COLO668 (cell line): ENCODE data around the gene CMKLR1.

ENCODE experiments used
- DNase-seq: peaks from one replicate; lab custom pipeline; 2025; ENCODE audit not compliant: unreplicated experiment; lab: John Stamatoyannopoulos, UW

CMKLR1 gene

DNA sequence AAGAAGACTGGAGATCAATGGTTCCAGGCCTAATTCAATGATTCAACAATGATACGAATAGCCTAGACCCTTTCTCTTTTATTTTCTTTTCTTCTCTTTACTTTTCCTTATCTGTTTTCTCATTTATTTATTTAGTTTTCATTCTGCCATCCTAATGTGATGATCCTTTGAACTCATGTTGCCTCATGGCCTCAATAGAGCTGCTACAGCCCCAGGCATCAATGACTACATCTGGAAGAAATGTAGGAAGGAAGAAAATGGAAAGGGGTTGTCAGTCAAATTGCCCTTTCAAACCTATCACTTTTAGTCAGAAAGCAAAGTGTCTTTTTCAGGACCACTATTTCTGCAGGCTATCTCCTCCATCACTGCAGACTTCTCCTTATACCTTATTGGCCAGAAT lies 69.9 kb downstream of the CMKLR1 start:
- DNase-seq = no peak

DNA sequence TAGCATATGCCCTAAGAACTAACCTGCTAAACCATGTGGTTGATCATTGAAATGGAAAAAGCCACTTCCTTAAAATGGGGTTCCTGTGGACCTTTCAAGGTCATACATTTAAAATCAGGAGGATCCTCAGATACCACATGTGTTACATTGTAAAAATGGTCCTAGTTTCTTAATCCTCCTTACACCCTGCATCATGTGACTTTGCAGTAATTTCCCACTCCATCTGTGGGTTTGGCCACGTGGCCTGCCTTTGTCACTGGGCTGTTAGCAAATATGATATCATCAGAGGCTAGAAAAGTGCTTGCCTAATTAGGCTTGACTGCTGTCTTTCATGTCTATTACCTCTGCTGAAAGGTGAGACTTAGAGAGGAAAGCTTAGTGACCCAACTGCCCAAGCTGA lies 70.7 kb downstream of the CMKLR1 start:
- DNase-seq = no peak

DNA sequence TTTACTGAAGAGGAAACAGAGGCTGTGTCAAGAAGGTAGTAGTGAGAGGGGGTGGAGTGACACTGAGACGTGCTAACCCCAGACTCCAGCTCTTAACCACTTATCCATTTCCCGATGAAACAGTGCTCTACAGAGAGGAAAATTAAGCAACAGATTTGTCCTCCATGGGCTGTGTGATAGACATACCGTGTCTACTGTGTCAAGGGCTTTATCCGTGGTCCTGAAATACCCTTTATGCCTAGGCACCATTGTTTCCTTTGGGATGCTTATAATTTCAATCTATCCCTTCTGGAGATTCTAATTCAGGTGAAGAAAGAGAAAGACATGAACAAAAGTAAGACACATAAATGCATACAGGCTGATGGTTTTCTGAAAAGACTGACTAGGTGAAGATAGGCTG lies 71.7 kb downstream of the CMKLR1 start:
- DNase-seq = no peak

DNA sequence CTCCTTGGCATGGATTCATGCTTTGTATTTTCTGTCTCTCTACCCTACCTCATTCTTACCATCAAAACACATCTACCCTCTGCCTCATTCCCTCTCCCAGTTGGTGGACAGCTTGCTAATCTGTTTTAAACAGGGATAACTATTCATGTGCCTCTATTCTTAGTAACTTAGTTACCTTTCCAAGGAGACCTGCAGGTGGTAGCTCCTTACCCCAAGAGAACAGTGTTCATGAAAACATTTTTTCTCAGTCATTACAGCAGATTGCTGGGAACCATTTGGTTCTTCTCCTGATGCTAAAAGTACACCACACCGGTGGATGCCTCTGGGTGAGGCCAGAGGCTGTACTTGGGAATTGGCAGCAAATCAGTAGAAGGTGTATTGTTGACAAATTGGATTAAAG lies 73.0 kb downstream of the CMKLR1 start:
- no peak for DNase-seq

DNA sequence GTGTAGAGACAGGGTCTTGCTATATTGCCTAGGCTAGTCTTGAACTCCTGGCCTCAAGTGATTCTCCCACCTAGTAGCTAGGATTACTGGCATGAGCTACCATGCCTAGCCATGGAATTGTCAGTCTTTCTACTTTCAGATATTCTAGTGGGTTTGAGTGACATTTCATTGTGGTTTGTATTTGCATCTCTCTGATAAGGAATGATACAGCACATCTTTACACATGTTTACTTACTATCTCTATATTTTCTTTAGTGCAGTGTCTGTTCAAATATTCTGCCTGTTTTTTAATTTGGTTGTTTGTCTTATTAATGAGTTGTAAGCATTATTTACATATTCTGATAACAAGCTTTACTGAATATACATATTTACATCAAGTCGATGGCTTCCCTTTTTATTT lies 73.6 kb downstream of the CMKLR1 start:
- no peak for DNase-seq

DNA sequence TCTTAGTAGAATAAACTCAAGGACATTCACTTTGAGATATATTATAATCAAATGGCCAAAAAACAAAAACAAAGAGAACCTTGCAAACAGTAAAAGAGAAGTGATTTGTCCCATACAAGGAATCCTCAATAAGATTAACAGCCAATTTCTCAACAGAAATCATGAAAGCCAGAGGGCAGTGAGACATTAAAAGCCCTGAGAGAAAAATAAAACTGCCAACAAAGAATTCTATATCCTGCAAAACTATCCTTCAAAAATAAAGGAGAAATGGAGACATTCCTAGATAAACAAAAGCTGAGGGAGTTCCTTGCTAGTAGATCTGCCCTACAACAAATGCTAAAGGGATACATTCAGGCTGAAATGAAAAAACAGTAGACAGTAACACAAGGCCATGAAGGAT lies 78.1 kb downstream of the CMKLR1 start:
- DNase-seq = no peak

DNA sequence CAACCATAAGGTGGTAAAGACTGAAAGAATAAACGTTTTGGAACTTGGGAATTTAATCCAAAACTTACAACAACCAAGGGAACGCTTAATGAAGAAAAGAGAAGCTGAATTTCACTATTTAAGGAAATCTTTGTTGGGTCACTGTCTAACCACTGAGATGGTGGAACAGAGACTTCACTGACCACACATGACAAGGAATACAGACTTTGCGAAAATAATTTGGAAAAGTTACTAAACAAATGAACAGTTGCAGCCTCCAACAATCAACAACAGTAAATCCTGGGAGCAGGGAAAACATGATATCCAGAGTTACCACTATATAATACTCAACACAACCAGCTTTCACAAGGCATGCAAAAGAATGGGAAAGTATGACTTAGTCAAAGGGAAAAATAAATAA lies 79.1 kb downstream of the CMKLR1 start:
- no peak for DNase-seq

DNA sequence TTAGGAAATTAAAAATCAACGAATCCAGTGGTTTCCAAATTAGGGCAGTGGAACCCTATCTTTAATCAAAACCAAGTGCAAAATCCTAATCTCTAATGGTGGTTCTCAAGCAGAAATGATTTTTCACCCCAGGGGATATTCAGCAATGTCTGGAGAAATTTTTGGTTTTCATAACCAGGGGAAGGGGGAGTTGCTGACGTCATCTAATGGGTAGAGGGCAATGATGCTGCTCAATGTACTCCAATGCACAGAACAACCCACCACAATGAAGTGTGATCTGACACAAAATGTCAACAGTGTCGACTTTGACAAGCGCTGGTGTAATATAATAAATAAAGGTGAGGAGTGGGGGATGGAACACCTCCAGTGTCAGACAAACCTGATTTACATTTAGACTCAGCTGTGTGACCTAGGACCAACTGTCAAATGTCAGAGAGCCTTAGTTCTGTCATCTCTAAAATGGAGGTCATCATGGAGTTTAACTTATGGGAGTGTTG lies 81.5 kb downstream of the CMKLR1 start:
- no peak for DNase-seq

DNA sequence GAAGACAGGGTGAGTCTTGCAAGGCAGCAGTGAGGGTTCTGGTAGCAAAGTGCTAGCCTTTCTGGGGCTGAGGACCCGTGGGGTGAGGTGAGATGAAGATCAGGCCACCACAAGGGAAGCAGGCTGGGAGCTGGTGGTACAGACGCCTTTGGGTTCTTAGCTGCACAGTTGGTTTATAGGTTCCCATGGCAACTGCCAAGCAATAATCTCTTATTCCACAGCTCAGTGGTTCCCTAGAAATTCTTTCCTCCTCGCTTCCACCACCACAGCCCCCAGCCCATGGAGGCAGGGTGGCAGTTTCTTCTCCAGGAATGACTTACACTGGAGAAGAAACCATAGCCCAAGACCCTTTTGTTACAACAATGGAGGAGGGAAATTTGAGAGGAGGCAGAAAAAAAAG lies 82.1 kb downstream of the CMKLR1 start:
- no peak for DNase-seq

DNA sequence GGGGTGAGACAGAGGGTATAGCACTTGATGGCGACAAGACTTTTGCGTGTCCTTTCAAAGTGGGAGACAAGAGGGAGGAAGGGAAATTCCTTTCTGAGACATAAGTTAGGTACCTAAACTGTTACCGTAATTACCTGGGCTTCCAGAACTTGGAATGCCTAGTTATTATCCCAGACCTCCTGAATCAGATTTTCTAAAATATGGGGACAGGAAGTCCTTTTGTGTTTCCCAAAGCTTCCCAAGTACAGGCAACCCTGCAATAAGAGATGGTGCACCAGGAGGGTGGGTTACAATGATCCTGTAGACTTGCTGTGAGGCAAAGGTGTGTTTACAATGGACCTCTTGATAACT lies 83.9 kb downstream of the CMKLR1 start:
- no peak for DNase-seq

DNA sequence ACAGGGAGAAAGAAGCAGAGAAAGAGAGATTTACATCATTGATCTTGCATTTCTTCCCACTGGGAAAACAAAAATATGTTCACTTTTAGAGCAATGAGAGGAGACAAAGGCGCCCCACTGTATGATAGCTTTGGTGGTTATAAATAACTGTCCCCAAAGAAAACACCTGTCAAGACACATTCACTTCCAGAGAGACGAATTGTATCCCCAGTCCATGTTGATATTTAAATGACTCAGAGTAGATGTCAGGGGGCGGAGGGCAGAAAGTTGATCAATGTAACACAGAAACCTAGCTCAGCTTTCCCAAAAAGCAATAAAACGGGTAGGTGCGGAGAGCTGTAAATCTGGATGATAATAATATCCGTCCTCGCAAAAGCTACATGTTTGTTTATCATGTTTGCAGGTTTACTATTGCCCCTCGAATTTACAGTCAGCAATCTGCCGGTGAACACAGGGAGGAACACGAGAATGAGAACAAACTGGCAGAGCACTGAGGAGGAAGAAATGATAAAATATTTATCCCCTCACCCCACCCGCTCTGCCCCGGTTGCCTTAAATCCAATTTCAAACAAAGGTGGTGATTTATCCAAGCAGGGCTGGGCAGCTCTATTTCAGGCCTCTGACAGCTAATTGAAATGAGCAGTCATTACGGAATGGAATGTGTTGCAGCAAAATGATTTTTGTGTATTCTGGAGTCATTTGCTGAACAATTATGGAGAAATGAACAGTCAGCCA lies 84.4 kb downstream of the CMKLR1 start:
- DNase-seq = no peak

DNA sequence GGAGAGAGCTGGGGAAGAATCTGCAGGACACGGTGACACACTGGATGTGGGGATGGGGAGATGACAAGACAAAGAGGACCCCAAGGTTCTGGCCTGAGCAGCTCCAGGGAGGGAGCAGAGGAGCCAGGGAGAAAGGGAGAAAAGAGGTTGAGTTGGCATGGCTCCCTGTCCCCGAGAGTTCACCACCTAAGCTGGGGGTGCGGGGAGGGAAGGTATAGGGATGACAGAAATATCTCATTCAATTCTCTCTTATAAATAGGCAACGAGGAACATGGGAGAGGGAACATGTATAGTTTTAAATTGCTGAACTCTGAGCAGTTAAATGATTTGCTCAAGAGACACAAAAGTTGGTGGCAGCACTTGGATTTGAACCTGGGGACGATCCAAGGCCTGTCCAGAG lies 85.1 kb downstream of the CMKLR1 start:
- DNase-seq = no peak

DNA sequence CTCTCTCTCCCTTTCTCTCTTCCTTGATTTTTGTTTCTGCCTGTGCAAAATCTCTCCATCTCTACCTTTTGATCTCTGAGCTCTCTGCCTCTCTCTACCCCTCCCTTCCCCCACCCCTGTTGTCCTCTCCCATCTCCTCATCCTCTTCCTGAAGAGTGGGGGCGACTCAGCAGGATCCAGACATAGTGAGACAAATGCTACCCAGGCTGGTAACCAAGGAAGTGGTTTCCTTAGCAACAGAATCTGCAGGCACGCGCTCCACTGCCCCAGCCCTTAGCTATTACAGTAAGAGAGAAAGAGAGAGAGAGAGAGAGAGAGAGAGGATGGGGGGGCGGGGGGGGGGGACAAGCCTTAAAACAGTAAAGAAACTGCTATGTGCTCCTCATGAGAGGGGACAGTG lies 85.6 kb downstream of the CMKLR1 start:
- no peak for DNase-seq

DNA sequence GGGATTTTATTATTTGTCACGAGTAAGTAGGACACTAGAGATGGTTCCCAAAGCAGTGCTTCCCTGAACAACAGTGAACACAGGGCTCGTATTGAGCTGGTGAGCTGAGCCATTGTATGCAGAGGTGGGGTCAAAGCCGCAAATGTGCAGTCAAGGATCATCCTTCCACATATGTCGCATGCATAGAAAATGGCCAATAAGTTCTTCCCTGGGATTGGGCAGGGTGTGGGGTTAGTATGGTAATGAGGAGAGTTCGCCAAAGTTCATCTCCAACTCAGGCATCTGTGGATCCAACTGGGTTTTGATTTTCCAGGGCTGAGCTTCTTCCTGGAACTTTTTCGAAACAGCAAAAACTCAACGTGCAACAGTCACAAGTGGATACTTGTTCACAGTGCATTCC lies 86.6 kb downstream of the CMKLR1 start:
- DNase-seq = no peak

DNA sequence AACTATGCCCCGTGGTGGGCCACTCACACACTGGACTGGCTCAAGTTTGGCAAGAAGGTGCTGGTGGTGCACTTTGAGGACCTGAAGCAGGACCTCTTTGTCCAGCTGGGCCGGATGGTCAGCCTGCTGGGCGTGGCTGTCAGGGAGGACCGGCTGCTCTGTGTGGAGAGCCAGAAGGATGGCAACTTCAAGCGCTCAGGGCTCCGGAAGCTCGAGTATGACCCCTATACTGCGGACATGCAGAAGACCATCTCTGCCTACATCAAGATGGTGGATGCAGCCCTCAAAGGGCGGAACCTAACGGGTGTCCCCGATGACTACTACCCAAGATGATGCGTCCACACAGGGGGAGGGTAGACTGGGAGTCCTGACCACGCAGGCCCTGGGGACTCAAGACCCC lies 91.1 kb downstream of the CMKLR1 start:
- no peak for DNase-seq

DNA sequence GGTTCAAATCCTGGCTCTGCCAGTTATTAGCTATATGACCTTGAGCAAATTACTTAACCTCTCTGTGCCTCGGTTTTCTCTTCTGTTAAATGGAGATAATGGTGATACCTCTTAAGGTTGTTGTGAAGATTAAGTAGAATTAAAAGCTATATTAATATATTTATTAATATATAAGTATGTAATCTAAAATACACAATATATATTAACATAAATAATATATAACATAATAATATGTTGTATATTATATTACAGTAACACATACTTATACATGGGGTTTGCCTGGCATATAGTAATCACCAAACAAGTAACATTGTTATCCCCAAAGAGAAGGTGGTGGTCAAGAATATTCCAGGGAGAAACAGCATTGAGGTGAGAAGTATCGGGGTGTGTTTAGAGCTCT lies 92.0 kb downstream of the CMKLR1 start:
- no peak for DNase-seq

DNA sequence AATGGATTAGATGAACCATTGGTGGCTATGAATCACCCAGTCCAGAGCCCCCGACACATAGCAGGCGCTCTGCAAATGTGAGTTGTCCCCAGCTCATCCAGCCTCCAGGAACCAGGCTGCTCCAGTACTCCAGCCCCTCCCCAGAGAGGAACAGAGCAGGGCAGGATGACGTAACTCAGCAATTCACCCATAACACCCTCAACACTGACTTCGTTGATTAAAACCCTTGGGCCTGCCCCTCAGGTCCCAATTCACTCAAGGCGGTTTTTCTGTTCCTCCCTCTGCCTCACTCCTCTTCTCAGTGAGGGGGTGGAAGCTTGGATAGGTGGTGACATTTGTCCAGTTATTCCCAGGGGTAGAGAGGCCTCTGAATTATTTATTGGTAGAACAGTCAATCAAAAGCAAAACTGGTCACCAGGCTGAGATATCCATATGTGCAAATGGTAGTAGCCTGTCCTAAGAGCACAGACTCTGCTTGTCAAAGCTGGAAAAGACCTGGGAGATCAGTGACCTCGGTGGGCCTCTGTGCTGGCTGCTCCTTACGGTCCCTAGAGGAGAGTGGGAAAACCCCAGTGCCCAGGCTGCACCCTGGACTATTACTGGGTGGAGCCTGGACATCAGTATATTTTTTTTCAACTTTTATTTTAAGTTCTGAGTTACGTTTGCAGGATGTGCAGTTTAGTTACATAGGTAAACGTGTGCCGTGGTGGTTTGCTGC lies 97.0 kb downstream of the CMKLR1 start:
- no peak for DNase-seq

DNA sequence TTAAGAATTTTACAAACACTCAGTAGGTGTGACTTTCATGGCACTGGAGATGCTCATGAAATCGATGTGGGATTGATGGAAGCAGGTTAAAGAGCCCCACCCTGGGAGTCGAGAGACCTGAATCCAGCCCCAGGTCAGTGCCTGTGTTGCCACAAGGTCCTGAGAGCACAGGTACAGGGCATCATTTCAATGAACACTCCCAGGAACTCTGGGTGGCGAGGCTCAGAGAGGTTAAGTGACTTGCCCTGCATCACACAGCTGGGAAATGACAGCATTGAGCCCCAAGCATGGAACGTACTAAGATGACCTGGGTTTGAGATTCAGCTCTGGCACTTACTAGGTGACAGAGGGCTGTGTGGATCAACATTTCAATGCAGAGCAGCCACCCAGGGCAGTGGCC lies 98.2 kb downstream of the CMKLR1 start:
- DNase-seq = no peak

DNA sequence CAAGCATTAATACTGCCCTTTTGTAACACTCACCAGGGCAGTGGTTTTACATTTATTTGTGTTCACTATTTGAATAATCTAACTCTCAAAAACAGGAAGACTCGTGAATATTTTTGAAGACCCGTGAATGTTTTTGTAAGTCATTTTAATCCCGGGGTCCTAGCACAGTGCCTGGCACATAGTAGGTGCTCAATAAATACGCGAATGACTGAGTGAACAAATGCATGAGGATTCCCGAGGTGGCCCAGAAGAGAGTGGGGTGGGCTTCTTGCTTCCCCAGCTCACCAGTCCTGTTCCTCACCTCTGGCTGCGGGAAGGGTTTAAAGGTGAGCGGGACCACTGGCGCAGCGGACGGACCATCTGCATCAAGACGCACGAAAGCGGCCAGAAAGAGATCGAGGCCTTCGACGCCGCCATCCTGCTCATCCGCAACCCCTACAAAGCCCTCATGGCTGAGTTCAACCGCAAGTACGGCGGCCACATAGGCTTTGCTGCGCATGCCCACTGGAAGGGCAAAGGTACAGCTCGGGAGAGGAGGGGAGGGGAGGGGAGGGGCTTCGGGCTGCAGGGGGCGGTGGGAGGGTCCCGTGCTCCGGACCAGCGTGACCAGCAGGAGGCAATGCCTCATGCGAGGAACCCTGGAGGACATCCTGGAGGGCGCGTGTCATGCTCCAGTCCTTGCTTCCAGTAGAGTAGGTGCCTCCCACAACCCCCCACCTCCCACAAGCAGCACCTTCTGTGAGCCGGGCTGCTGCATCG lies 98.9 kb downstream of the CMKLR1 start:
- no peak for DNase-seq

DNA sequence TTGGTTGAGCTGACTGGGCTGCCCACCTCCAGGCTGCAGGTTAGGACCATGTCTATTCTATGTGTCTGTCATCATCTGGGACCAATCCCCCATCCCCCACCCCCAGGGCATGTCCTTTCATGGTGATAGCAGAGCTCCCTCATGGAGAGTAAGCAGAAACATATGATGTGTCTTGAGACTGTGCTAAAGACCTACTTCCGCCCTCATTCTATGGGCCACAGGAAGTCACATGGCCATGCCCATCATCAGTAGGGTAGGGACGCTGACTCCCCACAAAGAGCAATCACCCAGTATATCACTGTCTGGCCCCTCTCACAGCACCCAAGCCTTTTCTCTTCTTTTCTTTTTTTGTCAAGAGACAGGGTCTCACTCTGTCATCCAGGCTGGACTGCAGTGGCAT lies 99.7 kb downstream of the CMKLR1 start:
- no peak for DNase-seq

DNA sequence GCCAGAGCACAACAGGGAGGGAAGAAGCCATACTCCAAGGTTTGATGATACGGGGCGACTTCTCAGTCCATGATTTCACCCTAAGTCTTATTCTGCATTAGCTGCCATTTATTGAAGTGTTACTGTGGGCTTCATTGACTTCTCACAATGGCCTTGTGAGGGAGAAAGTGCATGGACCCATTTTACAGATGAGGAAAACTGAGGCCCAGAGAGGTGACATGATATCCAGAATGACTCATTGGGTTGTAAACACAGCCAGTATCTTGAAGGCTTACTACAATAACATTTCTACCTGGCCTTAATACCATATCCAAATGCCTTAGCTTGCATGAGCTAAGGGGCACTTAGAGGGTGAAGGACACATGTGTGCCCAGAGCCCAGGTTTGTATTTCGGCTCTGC lies 100.6 kb downstream of the CMKLR1 start:
- no peak for DNase-seq
